Stomach (tissue), 4 donors: ENCODE results near the gene INSM1.

ENCODE experiments used
- CTCF ChIP-seq, 7 experiments: fragments of 450-650 bp in 4 of 7; fragments of 200-600 bp in 3 of 7; sonication (generic) in 3 of 7; IDR thresholded peaks; one replicate each; pipeline ENCODE4 v1.5.1; 2016 to 2019; ENCODE audit warnings: antibody characterized with exemption in 7 of 7, control low read depth in 2 of 7, mild to moderate bottlenecking in 1 of 7
- EP300 ChIP-seq: sonication (generic); formaldehyde crosslinking; IDR thresholded peaks from one replicate; pipeline ENCODE4 v1.6.1; 2017; ENCODE audit warnings: antibody characterized with exemption
- POLR2A ChIP-seq, 4 donors: fragments of 450-650 bp; IDR thresholded peaks; one replicate each; pipeline ENCODE4 v1.6.1; 2016; ENCODE audit warnings: antibody characterized with exemption in 4 of 4, control low read depth in 2 of 4, mild to moderate bottlenecking in 1 of 4, moderate library complexity in 1 of 4
- POLR2AphosphoS5 ChIP-seq, 3 donors: sonication (generic); formaldehyde crosslinking; IDR thresholded peaks; one replicate each; pipeline ENCODE4 v1.6.1; 2016; ENCODE audit warnings: antibody characterized with exemption in 3 of 3

- TF ChIP-seq POLR2AphosphoS5 (IDR thresholded peaks at IDR 0.05) (no peak), CTCF (IDR thresholded peaks at IDR 0.05) (no peak), POLR2A (IDR thresholded peaks at IDR 0.05) (no peak), EP300 (no peak)
Measured at GRCh38 chr20:20364593-20365479, 3.1 kb upstream of the INSM1 start.
